HepG2 (cell line): ENCODE results near the gene ARFIP1. TPM values are rescaled to one million over a fixed set of nuclear protein-coding genes. Genes with fewer than 3 reads are reported as not detected.

Experiments used
- ATAC-seq: fragments of 200-7000 bp; cut with Tn5 transposase; 3 replicates; pipeline ENCODE4 v1.9.1; 2020; ENCODE audit warnings: mild to moderate bottlenecking, moderate library complexity
- BruUV-seq: library from RNA; stranded (reverse); fragments of 400-500 nt; replicated peaks from 2 replicates; lab custom pipeline; 2021; lab: Mats Ljungman, UMichigan
- CTCF ChIA-PET: fragments of 300-600 bp; formaldehyde crosslinking; extraction: SDS; loops from one replicate; lab custom pipeline; 2021; ENCODE audit warnings: low total read pairs, inconsistent platforms, low intra/inter-chr PET ratio; lab: Yijun Ruan, JAX
- POLR2A ChIA-PET: fragments of 350-600 bp; sonication (Branson Sonifier 250); formaldehyde crosslinking; loops from one replicate; lab custom pipeline; 2020; ENCODE audit warnings: antibody characterized with exemption, inconsistent platforms; lab: Yijun Ruan, JAX
- DNase-seq: peaks from one replicate; pipeline ENCODE4 v3.0.0-alpha.2; 2015; ENCODE audit warnings: low spot score
- FAIRE-seq: peaks from 3 replicates; lab custom pipeline; 2011; peaks lifted over from hg19 to GRCh38; lab: Jason Lieb, UNC
- H2AFZ ChIP-seq: one replicate; pipeline ENCODE4 v1.6.1; 2011; ENCODE audit warnings: low read length, inconsistent platforms
- H3K27ac ChIP-seq: fragments of 300-600 bp; 3 replicates; pipeline ENCODE4 v1.8.0; 2011; ENCODE audit warnings: mixed run types, mild to moderate bottlenecking, mixed read lengths, low read length, inconsistent platforms; ENCODE audit not compliant: insufficient read depth; ENCODE audit errors: extremely low read length
- H3K27me3 ChIP-seq, 2 experiments: fragments of 200-600 bp in 1 of 2; 2 replicates in 1 of 2; 3 replicates in 1 of 2; pipeline versions ENCODE4 v1.6.0 to v1.8.0; 2011; ENCODE audit warnings: low read length in 2 of 2, mild to moderate bottlenecking in 2 of 2, moderate library complexity in 2 of 2, inconsistent platforms in 1 of 2; ENCODE audit not compliant: insufficient read depth in 2 of 2, control insufficient read depth in 1 of 2
- H3K36me3 ChIP-seq, 2 experiments: fragments of 200-600 bp in 1 of 2; replicated peaks in 1 of 2; 2 replicates in 1 of 2; 3 replicates in 1 of 2; pipeline versions ENCODE4 v1.5.1 to v1.8.0; 2011; ENCODE audit warnings: low read length in 2 of 2, inconsistent platforms in 1 of 2; ENCODE audit not compliant: insufficient read depth in 2 of 2, control insufficient read depth in 1 of 2
- H3K4me1 ChIP-seq: 2 replicates; pipeline ENCODE4 v1.5.1; 2012; ENCODE audit warnings: low read length, inconsistent platforms; ENCODE audit not compliant: insufficient read depth
- H3K4me2 ChIP-seq: 2 replicates; pipeline ENCODE4 v1.6.0; 2011; ENCODE audit warnings: low read depth, low read length, inconsistent platforms
- H3K4me3 ChIP-seq, 3 experiments: fragments of 200-600 bp in 1 of 3; sonication (generic), shearing (Covaris generic) in 1 of 3; replicated peaks in 1 of 3; 2 replicates each; pipeline ENCODE4 v1.5.1; 2011 to 2016; ENCODE audit warnings: low read length in 3 of 3, inconsistent platforms in 2 of 3, low read depth in 2 of 3, mild to moderate bottlenecking in 2 of 3, control low read depth in 1 of 3, mixed read lengths in 1 of 3; ENCODE audit not compliant: insufficient read depth in 1 of 3
- H3K79me2 ChIP-seq: one replicate; pipeline ENCODE4 v1.6.1; 2011; ENCODE audit warnings: low read length, inconsistent platforms; ENCODE audit not compliant: insufficient read depth
- H3K9ac ChIP-seq: 2 replicates; pipeline ENCODE4 v1.6.0; 2011; ENCODE audit warnings: mild to moderate bottlenecking, low read depth, low read length, inconsistent platforms; ENCODE audit not compliant: insufficient read depth
- H3K9me3 ChIP-seq: 2 replicates; pipeline ENCODE4 v1.5.1; 2012; ENCODE audit warnings: mild to moderate bottlenecking, low read length
- H4K20me1 ChIP-seq: 2 replicates; pipeline ENCODE4 v1.6.0; 2011; ENCODE audit warnings: inconsistent platforms, mild to moderate bottlenecking, low read length, moderate library complexity; ENCODE audit not compliant: insufficient read depth
- CEBPB ChIP-seq: IDR thresholded peaks from 2 replicates; pipeline ENCODE4 v1.6.1; 2011; ENCODE audit warnings: low read depth, low read length, improper control_type of control experiment, borderline replicate concordance
- MAF1 ChIP-seq: sonication (generic); formaldehyde crosslinking; IDR thresholded peaks from 2 replicates; pipeline ENCODE4 v1.5.0; 2020; ENCODE audit warnings: missing genetic modification reagents, borderline replicate concordance
- RBM22 ChIP-seq: fragments of 200-400 bp; formaldehyde crosslinking; optimal IDR thresholded peaks from 2 replicates; pipeline ENCODE3; 2017; ENCODE audit warnings: mild to moderate bottlenecking, low read length, moderate library complexity
- ZNF281 ChIP-seq: sonication (generic); formaldehyde crosslinking; IDR thresholded peaks from 2 replicates; pipeline ENCODE4 v1.4.0; 2020; ENCODE audit warnings: missing genetic modification reagents, borderline replicate concordance
- WGBS: methylation state at CpG from one replicate; pipeline ENCODE4 v1.1.6; 2017; ENCODE audit warnings: low lambda C conversion rate; 5-methylcytosine and 5-hydroxymethylcytosine counted together
- in situ Hi-C: cut with HindIII; loops from 2 replicates; pipeline ENCODE4 v1.10.0; 2017; ENCODE audit warnings: low pct_unique_long_range_greater_than_20kb; ENCODE audit not compliant: extremely low pct_ligation_motif_present
- intact Hi-C: fragments of 100-400 bp; cut with micrococcal nuclease; formaldehyde crosslinking; loops from one replicate; pipeline ENCODE4 v1.10.0; 2022; ENCODE audit not compliant: unreplicated experiment
- polyA plus RNA-seq, 8 experiments: library from polyadenylated mRNA; depleted of rRNA in 3 of 8; stranded (reverse) in 7 of 8; unstranded in 1 of 8; fragments of >200 nt; fragmentation: Illumina TruSeq in 4 of 8; extraction: Trizol in 4 of 8; gene quantifications; 2 replicates each; pipeline versions ENCODE4 v1.2.1 to v1.2.3, GENCODE V29; 2011 to 2016; ENCODE audit warnings: low read depth in 4 of 8, missing spikeins in 1 of 8, mixed read lengths in 1 of 8; ENCODE audit not compliant: insufficient read depth in 1 of 8
- total RNA-seq, 5 experiments: library from RNA; depleted of rRNA; stranded (reverse); fragments of >200 nt; fragmentation: Illumina TruSeq; extraction: Trizol; gene quantifications; 2 replicates each; pipeline ENCODE4 v1.2.3, GENCODE V29; 2016; ENCODE audit warnings: low read depth in 1 of 5
- TF ChIP-seq, protein P1 (sequence below): sonication (generic); formaldehyde crosslinking; IDR thresholded peaks from 2 replicates; pipeline ENCODE4 v1.5.0; 2020; ENCODE audit warnings: mild to moderate bottlenecking, missing genetic modification reagents, borderline replicate concordance

The ARFIP1 gene
- total and polyA plus RNA-seq, 2 of the 13 experiments (the other 11 are each of a cell fraction or from before 2014, with no cell fraction given): 9.9 to 27.7 TPM

DNA sequence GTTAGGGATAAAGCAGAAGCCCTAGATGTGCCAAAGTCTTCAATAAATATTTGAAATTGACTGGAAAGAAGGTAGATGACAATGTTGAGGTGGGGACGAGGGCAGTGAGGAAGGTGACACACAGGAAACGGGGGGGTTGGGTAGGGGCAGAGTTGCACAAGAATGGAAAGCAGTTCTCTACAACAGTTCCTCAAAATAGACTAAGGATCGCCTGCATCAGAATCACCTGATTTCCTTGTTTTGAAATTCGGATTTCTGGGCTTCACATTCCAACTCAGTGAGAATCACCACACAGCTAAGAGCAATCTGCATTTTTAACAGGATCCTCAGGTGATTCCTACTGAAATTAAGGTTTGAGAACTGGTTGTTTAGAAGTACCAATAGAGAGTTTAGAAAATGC, 70.6 kb downstream of the ARFIP1 start:
- intact Hi-C loops: no loop called here
- no peak overlapping the region for H3K9ac ChIP-seq
- WGBS: 70% methylated on average over 4 of the region's 4 CpGs
- ATAC-seq (no peak), FAIRE-seq (no peak), DNase-seq (peak; percentile 7)
- H4K20me1 ChIP-seq: 0 out of 2 replicates have a peak, but pooled peaks cover 2% of the 10 kb centered on the region
- no peaks in the 10 kb centered on the region for H3K27me3 ChIP-seq
- no peak for TF ChIP-seq MAF1
- peak; percentile 6; the same call in 1 of the 2 replicates for TF ChIP-seq CEBPB
- TF ChIP-seq RBM22: no peak
- TF ChIP-seq, protein P1, sequence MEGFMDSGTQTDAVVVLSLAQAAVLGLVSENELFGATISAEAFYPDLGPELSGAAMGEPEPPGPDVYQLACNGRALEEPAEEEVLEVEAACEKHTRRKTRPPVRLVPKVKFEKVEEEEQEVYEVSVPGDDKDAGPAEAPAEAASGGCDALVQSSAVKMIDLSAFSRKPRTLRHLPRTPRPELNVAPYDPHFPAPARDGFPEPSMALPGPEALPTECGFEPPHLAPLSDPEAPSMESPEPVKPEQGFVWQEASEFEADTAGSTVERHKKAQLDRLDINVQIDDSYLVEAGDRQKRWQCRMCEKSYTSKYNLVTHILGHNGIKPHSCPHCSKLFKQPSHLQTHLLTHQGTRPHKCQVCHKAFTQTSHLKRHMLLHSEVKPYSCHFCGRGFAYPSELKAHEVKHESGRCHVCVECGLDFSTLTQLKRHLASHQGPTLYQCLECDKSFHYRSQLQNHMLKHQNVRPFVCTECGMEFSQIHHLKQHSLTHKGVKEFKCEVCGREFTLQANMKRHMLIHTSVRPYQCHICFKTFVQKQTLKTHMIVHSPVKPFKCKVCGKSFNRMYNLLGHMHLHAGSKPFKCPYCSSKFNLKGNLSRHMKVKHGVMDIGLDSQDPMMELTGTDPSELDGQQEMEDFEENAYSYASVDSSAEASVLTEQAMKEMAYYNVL (CRISPR knock-in tag): no peak
- TF ChIP-seq ZNF281 (CRISPR knock-in tag): no peak
- H3K4me3 ChIP-seq: no peak overlapping the region
- peaks cover 1% of the 10 kb centered on the region for H3K79me2 ChIP-seq
- no peak overlapping the region for H2AFZ ChIP-seq
- no peak overlapping the region for H3K27ac ChIP-seq
- ChIA-PET CTCF (no interaction called here), POLR2A (no interaction called here)
- no peaks in the 10 kb centered on the region; a peak in 1 of 5 replicates for H3K36me3 ChIP-seq
- H3K9me3 ChIP-seq: peaks cover 19% of the 10 kb centered on the region
- H3K4me1 ChIP-seq: no peaks in the 10 kb centered on the region
- in situ Hi-C loops: no loop called here
- no TSS peak for BruUV-seq
- H3K4me2 ChIP-seq: no peak overlapping the region
